HL-60/S4 treated with retinoic acid at 250 ng/mL for 4 days and 3 days (cell line): ENCODE data around the gene GSG1L.
"Not testable (repeated sequence)": the region's sequence is repeated elsewhere in the genome, so short reads cannot be mapped to it uniquely, and the experiment has no call there.

Source experiments
- in situ Hi-C: fragments of 300-500 bp; cut with MboI; formaldehyde crosslinking; loops from 2 replicates; pipeline ENCODE4 v1.7.0; 2022; ENCODE audit warnings: low sequenced_read_pairs

Gene GSG1L

GRCh38 chr16:27960619-27961295 is 102.8 kb downstream of the GSG1L start:
- in situ Hi-C loops, result loop anchor here (25.0 kb wide), 1 partner anchor 277 kb away; no protein-coding TSS in a partner anchor

GRCh38 chr16:27959914-27960313 is 103.6 kb downstream of the GSG1L start:
- in situ Hi-C loops, result loop anchor here (25.0 kb wide), 1 partner anchor 277 kb away; no protein-coding TSS in a partner anchor

- in situ Hi-C loops, result loop anchor here (25.0 kb wide), 1 partner anchor 283 kb away; no protein-coding TSS in a partner anchor
These were observed 109.3 kb downstream of the GSG1L start for GRCh38 chr16:27954191-27954590.

- in situ Hi-C loops, result loop anchor here (25.0 kb wide), 1 partner anchor 284 kb away; no protein-coding TSS in a partner anchor
These were observed 110.7 kb downstream of the GSG1L start for GRCh38 chr16:27952811-27953210.

GRCh38 chr16:27951489-27952120 is 111.9 kb downstream of the GSG1L start:
- in situ Hi-C loops, result loop anchor here (25.0 kb wide), 1 partner anchor 286 kb away; no protein-coding TSS in a partner anchor

GRCh38 chr16:27950206-27950887 is 113.2 kb downstream of the GSG1L start:
- in situ Hi-C loops, result loop anchor here (25.0 kb wide), 1 partner anchor 287 kb away; no protein-coding TSS in a partner anchor

- in situ Hi-C loops, result no loop called here
These were observed 115.8 kb downstream of the GSG1L start for GRCh38 chr16:27947696-27948095.

GRCh38 chr16:27945233-27945973 is 118.1 kb downstream of the GSG1L start:
- in situ Hi-C loops, result no loop called here

GRCh38 chr16:27943766-27944165 is 119.7 kb downstream of the GSG1L start:
- in situ Hi-C loops, result no loop called here

GRCh38 chr16:27942071-27942470 is 121.4 kb downstream of the GSG1L start:
- in situ Hi-C loops, result not testable (repeated sequence)

GRCh38 chr16:27935076-27935475 is 128.4 kb downstream of the GSG1L start:
- in situ Hi-C loops, result no loop called here

GRCh38 chr16:27932542-27933135 is 130.9 kb downstream of the GSG1L start:
- in situ Hi-C loops, result no loop called here

- in situ Hi-C loops, result no loop called here
These were observed 133.7 kb downstream of the GSG1L start for GRCh38 chr16:27929818-27930217.

- in situ Hi-C loops, result no loop called here
These were observed 135.0 kb downstream of the GSG1L start for GRCh38 chr16:27928542-27928941.

GRCh38 chr16:27927266-27927901 is 136.1 kb downstream of the GSG1L start:
- in situ Hi-C loops, result no loop called here

- in situ Hi-C loops, result no loop called here
These were observed 137.9 kb downstream of the GSG1L start for GRCh38 chr16:27925612-27926011.

GRCh38 chr16:27924411-27925118 is 138.9 kb downstream of the GSG1L start:
- in situ Hi-C loops, result no loop called here

GRCh38 chr16:27923751-27924150 is 139.8 kb downstream of the GSG1L start:
- in situ Hi-C loops, result no loop called here

- in situ Hi-C loops, result no loop called here
These were observed 141.1 kb downstream of the GSG1L start for GRCh38 chr16:27922433-27922832.
